RWPE2 (cell line): ENCODE results near the gene WDR55.
A peak's percentile ranks its signal among the peaks of the same experiment; 100 is the strongest.

Source experiments
- ATAC-seq: fragments of 200-7000 bp; cut with Tn5 transposase; 3 replicates; pipeline ENCODE4 v1.9.1; 2021; ENCODE audit warnings: low read depth
- DNase-seq: peaks from one replicate; pipeline ENCODE4 v3.0.0-alpha.2; 2020; ENCODE audit warnings: low spot score
- H3K27ac ChIP-seq: fragments of 450-650 bp; 2 replicates; pipeline ENCODE4 v1.5.1; 2017; ENCODE audit warnings: mild to moderate bottlenecking; ENCODE audit not compliant: poor library complexity, severe bottlenecking
- H3K27me3 ChIP-seq: fragments of 250-450 bp; sonication (Bioruptor Pico); 2 replicates; pipeline ENCODE4 v1.5.1; 2021; ENCODE audit warnings: mild to moderate bottlenecking, moderate library complexity; ENCODE audit not compliant: insufficient read depth, poor library complexity, severe bottlenecking
- H3K36me3 ChIP-seq: fragments of 250-450 bp; sonication (Bioruptor Pico); 2 replicates; pipeline ENCODE4 v1.5.1; 2020; ENCODE audit warnings: low read depth, mild to moderate bottlenecking, moderate library complexity
- H3K4me1 ChIP-seq: fragments of 250-450 bp; sonication (Bioruptor Pico); 2 replicates; pipeline ENCODE4 v1.5.1; 2021; ENCODE audit warnings: mild to moderate bottlenecking, moderate library complexity; ENCODE audit not compliant: insufficient read depth, poor library complexity, severe bottlenecking
- H3K4me3 ChIP-seq: fragments of 250-450 bp; sonication (Bioruptor Pico); 2 replicates; pipeline ENCODE4 v1.5.1; 2021; ENCODE audit warnings: mild to moderate bottlenecking, moderate library complexity; ENCODE audit not compliant: severe bottlenecking
- H3K9me3 ChIP-seq: fragments of 250-450 bp; sonication (Bioruptor Pico); 2 replicates; pipeline ENCODE4 v1.5.1; 2021; ENCODE audit warnings: mild to moderate bottlenecking, moderate library complexity; ENCODE audit not compliant: severe bottlenecking
- CTCF ChIP-seq: fragments of 450-650 bp; IDR thresholded peaks from one replicate; pipeline ENCODE4 v1.5.1; 2017; ENCODE audit warnings: mild to moderate bottlenecking, moderate library complexity; ENCODE audit not compliant: poor library complexity, severe bottlenecking

The WDR55 gene

GRCh38 chr5:140677947-140678346 is 13.2 kb downstream of the WDR55 start:
- Histone ChIP-seq H3K4me3 (no peak overlapping the region), H3K4me1 (no peaks in the 10 kb centered on the region), H3K27me3 (no peaks in the 10 kb centered on the region), H3K9me3 (no peaks in the 10 kb centered on the region), H3K36me3 (peaks cover 85% of the 10 kb centered on the region), H3K27ac (no peak overlapping the region)
- TF ChIP-seq CTCF = no peak
- no peak for DNase-seq
- ATAC-seq = no peak

- Histone ChIP-seq H3K9me3 (no peaks in the 10 kb centered on the region), H3K36me3 (peaks cover 85% of the 10 kb centered on the region), H3K27ac (no peak overlapping the region), H3K27me3 (no peaks in the 10 kb centered on the region), H3K4me3 (no peak overlapping the region), H3K4me1 (no peaks in the 10 kb centered on the region)
- ATAC-seq = no peak
- DNase-seq = no peak
- TF ChIP-seq CTCF = no peak
Observed at GRCh38 chr5:140678993-140679392, 14.3 kb downstream of the WDR55 start.

GRCh38 chr5:140690376-140690932 is 25.8 kb downstream of the WDR55 start:
- no peak for DNase-seq
- H3K36me3 ChIP-seq = peaks cover 70% of the 10 kb centered on the region

GRCh38 chr5:140690941-140691924 is 26.5 kb downstream of the WDR55 start, which contains the start of the genes HARS1 and HARS2:
HARS1 (minus strand) TSS chr5:140691370; CDS start chr5:140691304, 66 bp downstream.
HARS2 (plus strand) TSS chr5:140691455; CDS start chr5:140691649, 194 bp downstream.
- peaks cover 9% of the 10 kb centered on the region for H3K4me1 ChIP-seq
- H3K27ac ChIP-seq = peak within 1 kb of the TSS; percentile 73
- TF ChIP-seq CTCF = no peak
- peak; percentile 97 for DNase-seq
- H3K27me3 ChIP-seq = no peaks in the 10 kb centered on the region
- peaks cover 72% of the 10 kb centered on the region for H3K36me3 ChIP-seq
- H3K9me3 ChIP-seq = no peaks in the 10 kb centered on the region
- peak within 1 kb of the TSS; percentile 69 for H3K4me3 ChIP-seq
- ATAC-seq = peak; percentile 96

More at GRCh38 chr5:140690376-140690932, 25.8 kb downstream of the WDR55 start:
- peak overlapping the region; percentile 73 for H3K27ac ChIP-seq
- H3K4me3 ChIP-seq = peak overlapping the region; percentile 69
- H3K9me3 ChIP-seq = no peaks in the 10 kb centered on the region
- peaks cover 9% of the 10 kb centered on the region for H3K4me1 ChIP-seq
- TF ChIP-seq CTCF = no peak
- peak; percentile 2; the same call in 2 of the 3 replicates for ATAC-seq
- no peaks in the 10 kb centered on the region for H3K27me3 ChIP-seq
